Activated naive CD8-positive, alpha-beta T cell treated with anti-CD3 and anti-CD28 coated beads, Interleukin-2, amount 50 U/mL, for 16 hours (primary cell): ENCODE results near the gene PRMT9.

Experiments
- DNase-seq: peaks from one replicate; pipeline ENCODE4 v3.0.0-alpha.2; 2020; ENCODE audit warnings: low read depth, low spot score

Gene PRMT9

DNA sequence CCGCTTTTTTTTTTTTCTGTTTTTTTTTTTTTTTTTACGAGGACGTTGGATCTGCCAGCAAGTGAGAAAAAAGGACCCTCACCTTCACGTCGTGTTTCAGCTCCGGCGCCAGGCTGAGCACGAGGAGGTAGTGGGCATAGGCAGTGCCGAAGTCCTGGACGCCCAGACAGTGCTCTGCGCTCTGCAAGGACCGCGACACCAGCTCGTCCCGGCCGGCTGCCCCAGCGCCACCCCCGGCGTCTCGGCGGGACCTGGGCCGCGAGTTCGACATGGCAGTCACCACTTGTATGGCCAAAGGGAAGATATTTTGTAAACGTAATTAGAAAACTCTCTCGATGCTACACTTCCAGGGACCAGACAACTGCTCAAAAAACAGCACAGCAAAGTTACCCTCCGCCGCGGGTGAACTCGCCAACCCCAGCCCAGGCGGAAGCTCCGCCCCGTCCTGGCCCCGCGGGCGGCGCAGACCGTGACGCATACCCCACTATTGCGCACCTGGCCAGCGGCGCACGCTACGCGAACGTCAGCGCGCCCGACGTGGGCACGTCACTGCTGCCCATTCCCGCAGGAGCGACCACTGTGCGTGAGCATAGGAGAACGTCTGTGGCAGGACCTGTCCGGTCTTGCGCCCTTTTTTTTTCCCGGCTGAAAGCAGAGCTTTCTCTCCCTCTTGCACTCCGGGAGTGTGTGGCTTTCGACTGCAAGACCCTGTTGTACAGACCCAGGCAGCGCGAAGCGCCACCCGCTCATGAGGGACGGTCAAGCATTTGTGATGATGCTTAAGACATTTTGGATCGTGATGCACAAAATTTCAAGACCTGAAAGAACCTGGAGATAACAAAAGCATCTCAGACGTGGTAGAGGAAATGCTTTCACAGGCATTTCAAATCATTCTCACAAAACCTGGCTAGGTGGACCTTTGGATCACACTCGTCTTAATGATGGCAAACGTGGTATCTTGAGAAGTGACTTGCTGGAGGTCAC lies at the start of gene PRMT9:
Gene PRMT9 (minus strand): TSS at position 447 of the 984 bp plus-strand sequence. CDS start 176 bp downstream, at position 271.
- peak; percentile 69 for DNase-seq

DNA sequence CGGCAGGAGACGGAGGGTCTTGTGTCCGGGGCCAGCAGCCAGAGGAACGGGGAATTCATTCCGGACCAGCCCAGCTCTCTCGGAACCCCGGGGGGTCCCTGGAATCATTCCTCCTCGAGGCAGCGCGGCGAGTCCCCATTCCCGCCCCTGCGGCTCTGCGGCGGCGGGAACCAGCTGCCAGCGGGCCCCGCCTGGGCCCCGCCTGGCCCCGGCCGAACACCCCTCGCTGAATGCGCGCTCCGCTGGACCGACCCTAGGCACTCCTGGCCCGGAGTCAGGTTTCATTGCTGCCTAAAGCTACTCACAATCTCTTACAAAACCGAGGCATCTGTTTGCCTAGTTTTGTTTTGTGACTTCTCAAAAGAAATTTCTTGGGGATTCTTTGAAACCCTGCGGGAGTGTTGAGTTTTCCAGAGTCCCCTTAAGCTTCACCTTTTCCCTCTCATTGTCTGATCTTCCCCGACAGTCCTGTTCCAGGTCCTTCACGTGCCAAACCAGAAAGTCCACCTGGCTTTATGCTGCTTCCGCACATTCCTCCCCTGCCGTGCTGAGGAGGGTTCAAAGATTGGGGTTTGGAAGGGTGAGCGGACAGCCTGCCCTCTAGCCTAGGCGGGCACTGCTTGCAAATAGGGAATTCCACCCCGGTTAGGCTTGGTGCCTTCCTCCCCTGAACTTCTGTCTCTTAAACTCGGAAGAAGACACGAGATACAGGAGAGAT lies 48.7 kb upstream of the PRMT9 start:
- DNase-seq = no peak

DNA sequence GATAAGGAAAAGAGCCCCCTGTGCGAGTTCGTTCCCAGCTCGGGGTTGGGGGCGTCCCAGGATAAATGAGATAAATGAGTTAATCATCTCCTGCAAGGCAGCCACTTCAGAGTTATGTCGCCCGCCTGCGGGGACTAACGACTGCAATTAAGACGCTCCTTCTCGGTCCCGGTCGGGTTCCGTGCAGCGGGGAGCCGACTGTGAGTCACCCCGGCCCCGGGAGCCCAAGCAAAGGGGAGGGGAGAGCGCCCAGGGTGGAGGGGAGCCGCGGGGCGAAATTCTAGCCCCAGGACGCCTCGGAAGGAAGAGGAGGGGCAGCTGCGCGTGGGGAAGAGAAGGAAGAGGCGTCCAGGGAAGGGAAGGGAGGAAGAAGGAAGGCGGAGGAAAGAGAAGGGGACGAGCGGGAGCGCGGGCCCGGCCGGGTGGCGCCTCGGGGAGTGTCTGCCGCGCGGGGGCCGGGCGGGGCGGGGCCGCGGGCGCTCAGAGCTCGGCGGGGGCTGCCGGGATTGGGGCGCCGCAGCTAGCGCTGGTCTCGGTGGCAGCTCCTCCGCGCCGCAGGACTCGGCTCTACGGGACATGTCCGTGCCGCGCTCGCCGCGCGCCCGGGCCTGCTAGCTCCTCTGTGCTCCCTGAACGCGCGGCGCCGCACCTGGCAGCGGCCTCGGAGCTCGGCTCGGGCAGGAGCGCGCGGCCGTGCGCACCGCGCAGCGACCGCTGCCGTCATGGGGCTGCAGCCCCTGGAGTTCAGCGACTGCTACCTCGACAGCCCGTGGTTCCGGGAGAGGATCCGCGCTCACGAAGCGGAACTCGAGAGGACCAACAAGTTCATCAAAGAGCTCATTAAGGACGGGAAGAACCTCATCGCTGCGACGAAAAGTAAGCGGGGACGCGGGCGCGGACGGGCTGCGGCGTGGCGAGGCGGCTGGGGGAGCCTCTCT lies 47.9 kb upstream of the PRMT9 start, which contains the start of gene ARHGAP10:
Gene ARHGAP10 (plus strand): TSS at position 509 of the 938 bp plus-strand sequence. CDS start 214 bp downstream, at position 723.
- peak; percentile 37 for DNase-seq

DNA sequence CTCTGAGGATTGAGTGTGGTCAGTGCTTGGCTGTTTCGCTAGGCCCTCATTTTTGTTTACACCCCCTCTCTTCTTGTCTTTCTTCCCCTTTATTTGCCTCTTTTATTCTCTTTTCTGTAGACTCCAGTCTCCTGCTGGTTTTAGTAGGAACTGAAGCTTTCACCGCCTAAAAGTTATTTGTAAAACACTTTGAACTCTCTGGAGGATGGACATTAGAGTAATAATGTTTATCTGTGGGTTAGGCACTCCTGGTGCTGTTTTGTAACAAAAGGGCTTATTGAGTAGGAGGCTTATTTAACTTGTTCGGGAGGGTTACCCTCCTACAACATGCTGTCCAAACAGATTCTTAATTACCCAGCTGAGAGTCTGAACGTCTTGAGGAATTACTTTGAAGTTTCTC lies 46.4 kb upstream of the PRMT9 start:
- no peak for DNase-seq

DNA sequence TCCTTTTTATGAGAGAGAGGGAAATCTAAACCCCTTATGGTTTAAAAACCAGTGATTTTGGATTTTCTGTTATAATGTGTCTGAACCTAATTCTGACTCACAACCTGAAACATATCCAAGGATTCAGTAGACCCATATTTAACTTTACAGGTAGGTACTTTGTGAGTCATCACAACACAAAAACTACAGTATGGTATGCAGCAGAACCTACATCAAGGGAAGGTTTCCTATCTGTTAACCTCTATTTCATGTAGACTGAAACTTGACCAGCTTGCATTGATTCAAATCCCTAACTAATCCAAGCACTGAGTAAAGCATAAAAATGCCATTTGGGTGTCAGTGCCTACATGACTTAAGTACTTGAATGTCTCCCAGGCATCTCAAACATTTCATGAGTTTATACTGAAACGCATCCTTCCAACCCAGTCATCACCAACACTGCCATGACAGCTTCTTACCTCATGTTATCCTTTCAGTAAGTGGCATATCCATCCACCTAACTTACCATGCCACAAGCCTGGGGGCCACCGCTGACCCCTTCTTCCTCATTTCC lies 43.6 kb upstream of the PRMT9 start:
- DNase-seq = no peak

DNA sequence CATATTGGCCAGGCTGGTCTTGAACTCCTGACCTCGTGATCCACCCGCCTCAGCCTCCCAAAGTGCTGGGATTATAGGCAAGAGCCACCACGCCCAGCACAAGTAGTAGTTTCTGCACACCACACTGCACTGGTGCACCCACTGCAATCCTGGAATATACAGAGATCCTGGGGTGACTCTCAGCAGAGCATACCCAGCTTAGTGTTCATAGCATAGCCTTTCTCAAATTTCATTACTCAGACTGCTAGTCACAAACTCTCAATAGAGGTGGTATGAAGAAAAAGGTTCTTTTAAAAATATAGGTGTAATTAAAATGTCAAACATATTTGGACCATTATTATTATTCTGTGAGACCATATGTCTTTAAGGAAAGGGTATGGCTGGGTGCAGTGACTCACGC lies 41.7 kb upstream of the PRMT9 start:
- DNase-seq = no peak

DNA sequence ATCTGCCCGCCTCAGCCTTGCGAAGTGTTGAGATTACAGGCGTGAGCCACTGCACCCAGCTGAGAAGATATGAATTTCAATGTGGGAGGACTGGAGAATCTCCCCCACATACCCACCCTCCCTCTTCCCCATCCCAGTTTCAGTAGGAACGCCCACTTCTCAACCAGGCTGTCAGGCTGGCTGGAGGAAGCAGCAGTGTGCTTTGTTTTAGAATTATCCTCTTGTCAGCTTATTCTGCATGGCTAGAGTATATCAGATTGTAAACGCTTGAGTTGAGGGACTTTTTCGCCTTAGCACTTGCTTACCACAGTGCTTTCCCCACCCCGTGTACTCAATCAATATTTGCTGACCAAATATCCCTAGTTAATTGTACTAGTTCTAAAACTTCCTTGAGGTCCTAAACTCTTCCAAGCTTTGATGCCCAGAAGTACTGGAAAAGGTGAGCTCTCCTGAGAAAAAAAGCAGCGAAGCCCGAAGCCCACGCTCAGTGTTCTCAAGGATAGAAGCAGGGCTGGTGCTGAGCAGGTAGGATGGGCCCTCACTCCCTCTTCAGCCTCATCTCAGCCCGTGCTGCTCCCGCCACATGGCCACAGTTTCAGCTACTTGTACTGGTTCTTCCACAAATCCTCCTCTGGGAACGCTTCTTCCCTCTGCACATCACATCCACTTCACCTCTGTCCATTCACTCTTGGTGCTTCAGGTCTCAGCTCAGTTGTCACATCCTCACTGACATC lies 40.7 kb upstream of the PRMT9 start:
- DNase-seq = no peak

DNA sequence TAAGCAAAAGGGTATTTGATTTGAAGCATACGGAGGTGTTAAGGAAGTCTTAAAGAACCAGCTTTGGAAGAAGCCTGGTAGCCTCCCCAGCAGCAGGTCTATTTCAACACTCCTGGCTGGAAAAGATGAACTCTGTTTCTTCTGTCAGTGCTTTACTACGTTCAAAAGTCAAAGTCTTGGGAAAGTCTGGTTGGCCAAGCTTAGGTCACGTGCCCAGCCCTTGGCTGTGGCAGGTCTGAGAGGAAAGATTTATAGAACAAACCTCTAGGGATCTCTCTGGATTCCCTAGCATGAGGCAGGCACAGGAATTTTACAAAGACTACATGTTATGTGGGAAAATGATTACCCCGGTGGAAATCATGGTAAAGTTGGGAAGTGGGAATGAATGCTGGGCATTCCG lies 39.4 kb upstream of the PRMT9 start:
- DNase-seq = no peak

DNA sequence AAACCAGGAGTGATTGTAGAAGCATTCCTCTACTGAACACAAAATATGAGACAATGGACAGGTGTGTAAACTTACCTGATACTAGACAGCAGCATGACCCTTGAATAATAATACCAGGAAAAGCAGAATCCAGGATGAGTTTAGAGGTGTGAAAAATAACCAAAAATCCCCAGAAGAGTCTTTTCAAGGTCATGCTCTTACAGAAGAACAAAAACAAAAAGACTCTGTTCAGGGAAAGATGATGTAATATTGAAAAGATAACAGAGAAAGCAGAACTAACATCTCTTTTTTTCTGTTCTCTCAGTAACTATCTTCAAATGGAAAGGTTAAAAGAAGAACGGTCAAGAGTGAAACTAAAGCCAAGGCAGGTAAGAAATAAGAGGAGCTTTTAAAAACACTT lies 33.9 kb upstream of the PRMT9 start:
- no peak for DNase-seq

DNA sequence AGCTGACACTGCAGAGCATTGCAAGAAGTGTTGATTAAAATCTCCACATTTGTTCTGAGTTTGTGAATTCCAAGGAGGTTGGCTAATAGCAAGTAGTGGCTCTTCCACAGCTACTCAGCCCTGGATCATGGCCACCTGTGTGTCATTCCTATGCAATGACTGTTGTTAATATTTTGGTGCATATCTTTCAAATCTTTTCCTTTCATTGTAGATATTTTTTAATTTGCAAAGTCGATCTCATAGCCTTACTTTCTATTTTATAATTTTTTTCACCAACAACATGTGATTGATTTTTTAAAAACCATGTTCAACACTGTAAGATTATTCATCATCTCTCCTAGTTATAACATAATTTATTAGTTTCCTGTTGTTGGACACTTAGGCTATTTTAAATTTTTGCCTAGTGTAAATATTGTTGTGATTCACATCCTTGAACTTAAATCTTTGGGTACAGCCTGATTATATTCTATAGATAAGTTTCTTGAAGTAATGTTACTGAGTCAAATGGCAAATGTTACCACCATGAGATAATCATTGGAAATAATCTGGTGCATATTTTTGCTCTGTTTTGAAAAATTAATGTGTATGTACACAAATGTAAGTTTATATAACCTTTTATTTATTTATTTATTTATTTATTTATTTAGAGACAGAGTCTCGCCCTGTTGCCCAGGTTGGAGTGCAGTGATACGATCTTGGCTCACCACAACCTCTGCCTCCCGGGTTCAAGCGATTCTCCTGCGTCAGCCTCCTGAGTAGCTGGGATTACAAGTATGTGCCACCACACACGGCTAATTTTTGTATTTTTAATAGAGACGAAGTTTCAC lies 30.8 kb upstream of the PRMT9 start:
- DNase-seq = no peak

DNA sequence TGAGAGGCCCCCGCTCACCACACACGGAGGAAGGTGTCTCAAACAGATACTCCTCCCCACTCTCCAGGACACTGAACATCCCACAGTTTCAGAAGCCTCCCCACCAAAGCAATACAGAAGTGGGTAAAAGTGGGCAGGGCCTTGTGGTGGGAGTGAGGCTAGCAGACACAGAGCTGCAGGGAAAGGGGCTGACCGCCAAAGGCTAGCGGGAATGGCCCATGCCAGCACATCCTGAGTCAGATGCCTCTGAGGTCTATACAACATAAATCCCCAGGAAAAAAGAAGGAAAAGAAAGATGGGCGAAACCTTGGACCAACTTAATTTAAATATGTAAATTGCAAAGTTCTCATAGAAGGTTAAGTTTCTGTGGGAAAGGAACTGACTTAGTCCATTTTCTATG lies 26.0 kb upstream of the PRMT9 start:
- no peak for DNase-seq

DNA sequence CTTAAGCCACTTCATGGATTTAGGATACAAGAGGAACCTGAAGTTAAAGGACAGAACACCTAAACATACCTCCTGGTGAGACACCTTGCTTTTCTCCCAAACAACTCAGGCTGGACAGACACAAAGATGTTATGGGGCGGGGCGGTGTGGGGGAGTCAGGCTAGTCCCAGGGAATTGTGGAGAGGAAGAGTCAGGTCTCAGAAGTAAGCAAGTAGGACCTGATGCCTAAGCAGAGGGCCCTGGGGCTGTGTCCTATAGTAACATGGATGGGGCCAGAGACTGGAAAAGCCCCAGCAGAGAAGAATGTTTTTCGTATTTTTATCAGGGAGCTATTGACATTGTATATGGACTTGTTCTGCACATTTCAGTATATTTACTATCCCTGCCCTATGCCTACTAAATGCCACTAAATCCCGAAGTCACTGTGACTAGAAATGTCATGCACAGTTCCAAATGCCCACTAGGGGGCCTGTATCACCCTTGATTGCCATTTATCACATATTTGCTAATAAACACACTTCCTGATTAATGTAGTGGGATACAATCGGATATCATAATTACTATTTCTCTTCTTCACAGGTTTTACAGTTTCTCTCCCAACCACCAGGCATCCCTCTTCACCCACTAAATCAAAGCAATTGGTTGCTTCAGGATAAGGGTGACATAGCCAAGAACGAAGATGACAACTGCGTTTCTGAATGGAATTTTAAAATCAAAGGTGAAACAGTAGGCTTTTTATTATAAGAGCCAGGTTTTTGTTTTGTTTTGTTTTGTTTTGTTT lies 24.1 kb upstream of the PRMT9 start:
- no peak for DNase-seq

DNA sequence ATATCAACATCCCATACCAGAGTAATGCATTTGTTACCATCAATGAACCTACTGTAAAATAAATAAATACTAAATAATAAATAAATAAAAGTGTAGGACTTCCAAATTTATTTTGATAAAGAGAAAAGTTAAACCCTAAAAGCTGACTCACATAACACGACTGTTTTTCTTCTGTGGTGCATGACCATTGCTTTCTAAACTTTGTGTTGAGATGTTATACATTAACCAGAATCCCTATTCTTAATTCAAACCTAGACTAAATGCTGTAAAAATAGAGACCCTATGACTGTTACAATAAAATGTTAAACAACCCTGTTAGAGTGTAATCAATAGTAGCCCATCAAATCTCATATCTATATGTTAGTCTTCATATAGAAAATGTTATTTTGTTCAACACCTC lies 20.9 kb upstream of the PRMT9 start:
- DNase-seq = no peak

DNA sequence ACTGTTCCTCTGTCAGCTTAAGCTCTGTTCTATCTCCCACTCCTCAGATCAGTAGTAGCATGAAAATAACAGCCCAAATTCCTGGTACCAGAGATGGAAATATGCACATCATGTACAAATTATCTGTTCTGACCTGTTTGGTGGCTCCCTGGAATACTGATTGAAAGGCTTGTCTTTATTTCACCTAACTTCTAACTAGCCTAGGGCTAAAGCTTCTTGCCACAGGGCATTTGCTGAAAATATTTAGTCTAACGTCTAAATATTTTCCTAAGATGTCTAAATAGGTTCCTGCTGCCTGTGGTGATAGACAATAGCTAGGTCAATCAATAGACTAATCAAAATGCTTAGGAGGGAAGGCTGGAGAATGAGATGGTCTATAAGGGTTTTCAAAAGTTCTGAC lies 12.9 kb upstream of the PRMT9 start:
- DNase-seq = no peak

DNA sequence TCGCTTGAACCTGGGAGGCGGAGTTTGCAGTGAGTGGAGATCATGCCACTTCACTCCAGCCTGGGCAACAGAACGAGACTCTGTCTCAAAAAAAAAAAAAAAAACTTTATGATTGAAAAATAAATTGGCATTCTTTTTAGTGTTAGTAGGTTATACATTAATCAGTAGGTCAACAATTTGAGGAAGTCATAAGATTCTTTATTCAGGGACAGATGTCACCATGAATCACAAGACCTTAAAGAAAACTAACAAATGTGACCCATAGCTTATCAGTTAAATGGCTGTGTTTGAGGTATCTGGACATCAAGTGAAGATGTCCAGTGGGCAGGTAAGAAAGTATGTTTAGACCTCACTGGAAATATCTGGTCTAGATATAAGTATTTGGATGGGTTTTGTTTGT lies 9.3 kb upstream of the PRMT9 start:
- no peak for DNase-seq

DNA sequence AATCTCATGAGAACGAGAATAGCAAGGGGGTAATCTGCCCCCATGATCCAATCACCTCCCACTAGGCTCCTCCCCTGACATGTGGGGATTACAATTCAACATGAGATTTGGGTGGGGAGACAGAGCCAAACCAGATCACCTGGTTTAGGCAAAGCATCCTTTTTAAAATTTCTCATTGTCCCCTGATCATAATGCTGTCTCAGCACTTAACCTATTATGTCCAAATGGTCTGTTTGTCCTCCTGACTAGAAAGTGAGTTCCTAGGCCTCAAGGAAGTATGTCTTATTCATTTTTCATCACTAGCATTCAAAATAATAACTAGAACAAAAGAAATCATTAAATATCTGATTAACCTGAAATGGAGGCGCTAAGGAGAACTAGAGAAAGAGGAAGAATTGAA lies 7.9 kb upstream of the PRMT9 start:
- DNase-seq = no peak

DNA sequence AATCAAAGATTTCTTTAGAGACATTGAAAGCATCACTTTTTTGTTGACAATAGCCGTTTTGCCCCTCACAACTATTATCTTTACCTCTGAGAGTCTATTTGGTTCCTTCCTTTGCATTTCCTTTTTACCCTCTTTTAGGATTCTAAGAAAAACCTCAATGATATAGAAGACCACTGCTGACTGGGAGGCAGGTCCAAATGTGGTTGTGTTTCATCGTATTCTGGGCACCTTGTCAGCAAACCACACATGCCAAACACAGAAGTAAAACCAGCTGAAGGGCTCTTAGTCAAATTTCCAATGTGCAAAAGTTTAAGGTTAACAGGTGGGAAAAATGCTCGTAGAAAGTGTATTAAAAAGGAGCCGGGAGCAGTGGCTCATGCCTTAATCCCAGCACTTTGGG lies 5.1 kb upstream of the PRMT9 start:
- DNase-seq = no peak

DNA sequence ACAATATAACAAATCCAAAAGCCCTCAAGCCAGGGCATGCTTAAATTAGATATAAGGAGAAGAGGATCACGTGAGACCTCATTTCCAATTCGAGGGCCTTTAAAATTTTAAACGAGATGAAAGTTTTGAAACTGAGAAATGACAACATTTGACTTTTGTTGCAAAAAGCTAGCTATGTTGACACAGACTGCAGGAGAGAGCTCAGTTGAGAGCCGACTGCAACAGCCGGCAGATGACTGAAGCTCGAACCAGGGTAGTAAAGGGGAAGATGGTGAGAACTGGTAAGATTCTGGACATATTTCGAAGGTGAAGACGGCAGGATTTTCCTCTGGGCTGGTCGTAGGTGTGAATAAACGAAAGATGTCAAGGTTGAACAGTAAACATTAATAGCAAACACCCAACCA lies 773 bp downstream of the PRMT9 start:
- no peak for DNase-seq

DNA sequence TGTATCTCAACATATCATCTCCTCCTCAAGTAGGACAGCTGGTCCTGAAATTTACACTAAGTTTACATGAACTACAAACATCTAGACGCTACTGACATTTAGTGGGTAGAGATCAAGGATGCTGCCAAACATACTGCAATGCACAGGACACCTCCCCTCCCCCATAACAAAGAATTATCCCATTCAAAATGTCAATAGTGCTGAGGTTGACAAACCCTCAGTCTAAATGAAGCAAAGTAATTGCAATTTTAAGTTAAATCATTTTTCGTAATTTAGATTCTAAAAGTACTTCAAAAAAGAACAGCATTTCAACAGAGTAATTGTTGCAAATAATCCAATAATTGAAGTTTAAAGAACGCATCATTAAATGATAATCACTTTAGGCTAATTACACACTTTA lies 1.2 kb downstream of the PRMT9 start:
- no peak for DNase-seq
